ENCODE results near the gene SIDT1. TPM values are rescaled to one million over a fixed set of nuclear protein-coding genes. Genes with fewer than 3 reads are reported as not detected.

The SIDT1 gene
- total and polyA plus RNA-seq, 5 donors from 2014 or later, result 13.6 to 59.9 (median 18.0) TPM

GRCh38 chr3:113505867-113506266, 26.5 kb upstream of the SIDT1 start:
- Histone ChIP-seq H3K27me3 (ENCODE audit: control insufficient read depth, insufficient read depth, low read length) (no peaks in the 10 kb centered on the region), H3K4me1 (ENCODE audit: control insufficient read depth, insufficient read depth, low read length, poor library complexity, severe bottlenecking) (no peaks in the 10 kb centered on the region), H3K27ac (ENCODE audit: insufficient read depth, low read length, poor library complexity, severe bottlenecking) (no peak overlapping the region), H3K4me3 (ENCODE audit: low read depth, low read length) (no peak overlapping the region), H3K36me3 (ENCODE audit: control insufficient read depth, insufficient read depth, low read length) (peaks cover 16% of the 10 kb centered on the region), H3K9me3 (ENCODE audit: control insufficient read depth in 2 of 2, low read length in 2 of 2) (no peaks in the 10 kb centered on the region)
- Mint-ChIP-seq H3K27me3 (no peaks in the 10 kb centered on the region), H3K4me1 (peaks cover 4 to 18% (median 7%) of the 10 kb centered on the region in 4 donors), H3K9me3 (no peaks in the 10 kb centered on the region), H3K4me3 (no peak overlapping the region), H3K27ac (no peak overlapping the region), H3K36me3 (peaks cover 14% of the 10 kb centered on the region)
- no peak for DNase-seq
- no peak for ATAC-seq (ENCODE audit: low read depth in 2 of 2)

- H3K4me3 ChIP-seq (ENCODE audit: low read depth, low read length), result no peak overlapping the region
- no peaks in the 10 kb centered on the region for H3K9me3 ChIP-seq (ENCODE audit: control insufficient read depth in 2 of 2, low read length in 2 of 2)
- no peak overlapping the region for H3K27ac ChIP-seq (ENCODE audit: insufficient read depth, low read length, poor library complexity, severe bottlenecking)
- no peaks in the 10 kb centered on the region for H3K27me3 ChIP-seq (ENCODE audit: control insufficient read depth, insufficient read depth, low read length)
- Mint-ChIP-seq H3K27me3 (no peaks in the 10 kb centered on the region), H3K36me3 (peaks cover 14% of the 10 kb centered on the region), H3K27ac (no peak overlapping the region), H3K9me3 (no peaks in the 10 kb centered on the region), H3K4me1 (peaks cover 0 to 9% (median 4%) of the 10 kb centered on the region in 4 donors), H3K4me3 (no peak overlapping the region)
- no peak for DNase-seq
- H3K4me1 ChIP-seq (ENCODE audit: control insufficient read depth, insufficient read depth, low read length, poor library complexity, severe bottlenecking), result no peaks in the 10 kb centered on the region
- peaks cover 16% of the 10 kb centered on the region for H3K36me3 ChIP-seq (ENCODE audit: control insufficient read depth, insufficient read depth, low read length)
- no peak for ATAC-seq (ENCODE audit: low read depth in 2 of 2)
Observed at GRCh38 chr3:113507501-113508067, 24.8 kb upstream of the SIDT1 start.

- no peaks in the 10 kb centered on the region for H3K27me3 Mint-ChIP-seq
- Histone ChIP-seq H3K4me3 (ENCODE audit: low read depth, low read length) (no peak overlapping the region), H3K36me3 (ENCODE audit: control insufficient read depth, insufficient read depth, low read length) (peaks cover 16% of the 10 kb centered on the region), H3K27me3 (ENCODE audit: control insufficient read depth, insufficient read depth, low read length) (no peaks in the 10 kb centered on the region), H3K27ac (ENCODE audit: insufficient read depth, low read length, poor library complexity, severe bottlenecking) (no peak overlapping the region), H3K9me3 (ENCODE audit: control insufficient read depth in 2 of 2, low read length in 2 of 2) (no peaks in the 10 kb centered on the region), H3K4me1 (ENCODE audit: control insufficient read depth, insufficient read depth, low read length, poor library complexity, severe bottlenecking) (peaks cover 4% of the 10 kb centered on the region)
- H3K27ac Mint-ChIP-seq, result no peak overlapping the region
- H3K9me3 Mint-ChIP-seq, result no peaks in the 10 kb centered on the region
- ATAC-seq (ENCODE audit: low read depth in 2 of 2) (no peak), DNase-seq (no peak)
- no peak overlapping the region for H3K4me3 Mint-ChIP-seq
- H3K4me1 Mint-ChIP-seq, result peaks cover 0 to 9% (median 5%) of the 10 kb centered on the region in 4 donors
- H3K36me3 Mint-ChIP-seq, result peaks cover 14% of the 10 kb centered on the region
Observed at GRCh38 chr3:113508966-113509365, 23.4 kb upstream of the SIDT1 start.

- DNase-seq, result no peak
Observed at GRCh38 chr3:113514265-113514769, 18.0 kb upstream of the SIDT1 start.

GRCh38 chr3:113516115-113516505, 16.2 kb upstream of the SIDT1 start:
- H3K9me3 ChIP-seq (ENCODE audit: control insufficient read depth in 2 of 2, low read length in 2 of 2), result no peaks in the 10 kb centered on the region
- Mint-ChIP-seq H3K9me3 (peaks cover 0 to 4% (median 0%) of the 10 kb centered on the region in 7 donors), H3K27ac (no peak overlapping the region), H3K4me1 (peaks cover 0 to 12% (median 5%) of the 10 kb centered on the region in 4 donors), H3K4me3 (no peak overlapping the region), H3K27me3 (peaks cover 42% of the 10 kb centered on the region), H3K36me3 (no peaks in the 10 kb centered on the region)
- ATAC-seq (ENCODE audit: low read depth in 2 of 2) (no peak), DNase-seq (peak in 1 of 3 donors; percentile 9)
- peaks cover 21% of the 10 kb centered on the region for H3K4me1 ChIP-seq (ENCODE audit: control insufficient read depth, insufficient read depth, low read length, poor library complexity, severe bottlenecking)
- peaks cover 20% of the 10 kb centered on the region for H3K27me3 ChIP-seq (ENCODE audit: control insufficient read depth, insufficient read depth, low read length)
- peak overlapping the region; percentile 81 for H3K4me3 ChIP-seq (ENCODE audit: low read depth, low read length)
- H3K27ac ChIP-seq (ENCODE audit: insufficient read depth, low read length, poor library complexity, severe bottlenecking), result no peak overlapping the region
- H3K36me3 ChIP-seq (ENCODE audit: control insufficient read depth, insufficient read depth, low read length), result no peaks in the 10 kb centered on the region

More at GRCh38 chr3:113514265-113514769, 18.0 kb upstream of the SIDT1 start:
- Histone ChIP-seq H3K36me3 (ENCODE audit: control insufficient read depth, insufficient read depth, low read length) (no peaks in the 10 kb centered on the region), H3K4me1 (ENCODE audit: control insufficient read depth, insufficient read depth, low read length, poor library complexity, severe bottlenecking) (peaks cover 21% of the 10 kb centered on the region), H3K27me3 (ENCODE audit: control insufficient read depth, insufficient read depth, low read length) (peaks cover 17% of the 10 kb centered on the region), H3K4me3 (ENCODE audit: low read depth, low read length) (peak overlapping the region; percentile 89), H3K27ac (ENCODE audit: insufficient read depth, low read length, poor library complexity, severe bottlenecking) (peak overlapping the region; percentile 82), H3K9me3 (ENCODE audit: control insufficient read depth in 2 of 2, low read length in 2 of 2) (no peaks in the 10 kb centered on the region)
- no peak overlapping the region for H3K4me3 Mint-ChIP-seq
- ATAC-seq (ENCODE audit: low read depth in 2 of 2), result no peak
- H3K4me1 Mint-ChIP-seq, result peaks cover 0 to 15% (median 7%) of the 10 kb centered on the region in 4 donors
- peaks cover 0 to 4% (median 0%) of the 10 kb centered on the region in 7 donors for H3K9me3 Mint-ChIP-seq
- H3K27ac Mint-ChIP-seq, result no peak overlapping the region
- peaks cover 39% of the 10 kb centered on the region for H3K27me3 Mint-ChIP-seq
- H3K36me3 Mint-ChIP-seq, result peaks cover 6% of the 10 kb centered on the region

GRCh38 chr3:113521981-113522380, 10.4 kb upstream of the SIDT1 start:
- no peak overlapping the region for H3K27ac Mint-ChIP-seq
- Histone ChIP-seq H3K4me1 (ENCODE audit: control insufficient read depth, insufficient read depth, low read length, poor library complexity, severe bottlenecking) (no peaks in the 10 kb centered on the region), H3K27me3 (ENCODE audit: control insufficient read depth, insufficient read depth, low read length) (peaks cover 42% of the 10 kb centered on the region), H3K9me3 (ENCODE audit: control insufficient read depth in 2 of 2, low read length in 2 of 2) (no peaks in the 10 kb centered on the region), H3K27ac (ENCODE audit: insufficient read depth, low read length, poor library complexity, severe bottlenecking) (no peak overlapping the region), H3K4me3 (ENCODE audit: low read depth, low read length) (no peak overlapping the region), H3K36me3 (ENCODE audit: control insufficient read depth, insufficient read depth, low read length) (no peaks in the 10 kb centered on the region)
- no peak overlapping the region for H3K4me3 Mint-ChIP-seq
- H3K4me1 Mint-ChIP-seq, result no peaks in the 10 kb centered on the region
- H3K27me3 Mint-ChIP-seq, result peaks cover 69% of the 10 kb centered on the region
- no peaks in the 10 kb centered on the region for H3K36me3 Mint-ChIP-seq
- DNase-seq, result no peak
- peaks cover 0 to 1% (median 0%) of the 10 kb centered on the region in 7 donors for H3K9me3 Mint-ChIP-seq
- ATAC-seq (ENCODE audit: low read depth in 2 of 2), result no peak

GRCh38 chr3:113523241-113523640, 9.1 kb upstream of the SIDT1 start:
- Histone ChIP-seq H3K4me3 (ENCODE audit: low read depth, low read length) (no peak overlapping the region), H3K9me3 (ENCODE audit: control insufficient read depth in 2 of 2, low read length in 2 of 2) (no peaks in the 10 kb centered on the region), H3K36me3 (ENCODE audit: control insufficient read depth, insufficient read depth, low read length) (no peaks in the 10 kb centered on the region), H3K27me3 (ENCODE audit: control insufficient read depth, insufficient read depth, low read length) (peaks cover 38% of the 10 kb centered on the region), H3K4me1 (ENCODE audit: control insufficient read depth, insufficient read depth, low read length, poor library complexity, severe bottlenecking) (no peaks in the 10 kb centered on the region), H3K27ac (ENCODE audit: insufficient read depth, low read length, poor library complexity, severe bottlenecking) (no peak overlapping the region)
- H3K4me1 Mint-ChIP-seq, result no peaks in the 10 kb centered on the region
- no peak overlapping the region for H3K4me3 Mint-ChIP-seq
- DNase-seq, result no peak
- H3K9me3 Mint-ChIP-seq, result peaks cover 0 to 1% (median 0%) of the 10 kb centered on the region in 7 donors
- H3K27me3 Mint-ChIP-seq, result peaks cover 69% of the 10 kb centered on the region
- H3K36me3 Mint-ChIP-seq, result no peaks in the 10 kb centered on the region
- no peak overlapping the region for H3K27ac Mint-ChIP-seq
- ATAC-seq (ENCODE audit: low read depth in 2 of 2), result no peak
